GM12892 (cell line): ENCODE data around the gene CNDP1.

Experiments used
- POLR2A ChIP-seq: IDR thresholded peaks from 2 replicates; pipeline ENCODE4 v1.6.1; 2011; ENCODE audit warnings: low read depth, low read length, control low read depth
- POLR2AphosphoS5 ChIP-seq: IDR thresholded peaks from 2 replicates; pipeline ENCODE4 v1.6.1; 2011; ENCODE audit warnings: low read depth, low read length, control low read depth
- TAF1 ChIP-seq: IDR thresholded peaks from 2 replicates; pipeline ENCODE4 v1.6.1; 2011; ENCODE audit warnings: low read depth, mild to moderate bottlenecking, control low read depth, low read length, borderline replicate concordance

GRCh38 chr18:74579496-74580065 lies 45.3 kb downstream of the CNDP1 start:
- no peak for TF ChIP-seq POLR2AphosphoS5
- TF ChIP-seq POLR2A: no peak
- TF ChIP-seq TAF1: no peak
